ENCODE results near the gene PPP1R17.
A peak's percentile ranks its signal among the peaks of the same experiment; 100 is the strongest.

Gene PPP1R17

GRCh38 chr7:31741852-31742251 is 54.8 kb downstream of the PPP1R17 start:
- no peak for DNase-seq (ENCODE audit: low read depth)
- TF ChIP-seq CTCF (IDR thresholded peaks at IDR 0.05; ENCODE audit: control insufficient read depth, extremely low read depth, insufficient read depth) = no peak
- no peak overlapping the region for H3K4me3 ChIP-seq (ENCODE audit: low read depth, low read length)

GRCh38 chr7:31744294-31744874 is 57.4 kb downstream of the PPP1R17 start:
- H3K4me3 ChIP-seq (ENCODE audit: low read depth, low read length) = no peak overlapping the region
- peak; percentile 58 for DNase-seq (ENCODE audit: low read depth)
- peak; percentile 86 for TF ChIP-seq CTCF (IDR thresholded peaks at IDR 0.05; ENCODE audit: control insufficient read depth, extremely low read depth, insufficient read depth)

GRCh38 chr7:31747553-31747952 is 60.5 kb downstream of the PPP1R17 start:
- TF ChIP-seq CTCF (IDR thresholded peaks at IDR 0.05; ENCODE audit: control insufficient read depth, extremely low read depth, insufficient read depth) = no peak
- DNase-seq (ENCODE audit: low read depth) = no peak
- H3K4me3 ChIP-seq (ENCODE audit: low read depth, low read length) = no peak overlapping the region

- no peak overlapping the region for H3K4me3 ChIP-seq (ENCODE audit: low read depth, low read length)
- no peak for TF ChIP-seq CTCF (IDR thresholded peaks at IDR 0.05; ENCODE audit: control insufficient read depth, extremely low read depth, insufficient read depth)
- no peak for DNase-seq (ENCODE audit: low read depth)
Observed at GRCh38 chr7:31748084-31748483, 61.1 kb downstream of the PPP1R17 start.

GRCh38 chr7:31751726-31752125 is 64.7 kb downstream of the PPP1R17 start:
- TF ChIP-seq CTCF (IDR thresholded peaks at IDR 0.05; ENCODE audit: control insufficient read depth, extremely low read depth, insufficient read depth) = no peak
- no peak for DNase-seq (ENCODE audit: low read depth)
- H3K4me3 ChIP-seq (ENCODE audit: low read depth, low read length) = no peak overlapping the region

Data from LNCaP clone FGC (cell line).